Activated CD4-positive, alpha-beta memory T cell treated with anti-CD3 and anti-CD28 coated beads for 36 hours (primary cell): ENCODE results near the gene BLNK. TPM values are rescaled to one million over a fixed set of nuclear protein-coding genes. Genes with fewer than 3 reads are reported as not detected.

Experiments used
- CTCF ChIA-PET: fragments of 350-600 bp; sonication (Branson Sonifier 250); formaldehyde crosslinking; loops from one replicate; lab custom pipeline; 2021; ENCODE audit warnings: antibody characterized with exemption, inconsistent platforms; lab: Charles Lee
- POLR2A ChIA-PET: fragments of 350-600 bp; sonication (Branson Sonifier 250); formaldehyde crosslinking; loops from one replicate; lab custom pipeline; 2021; ENCODE audit warnings: antibody characterized with exemption; lab: Charles Lee
- DNase-seq: peaks from one replicate; pipeline ENCODE4 v3.0.0-alpha.2; 2020
- H3K27ac Mint-ChIP-seq: one replicate; pipeline ENCODE4 v1.8.0; 2021; ENCODE audit warnings: mixed read lengths
- H3K27me3 Mint-ChIP-seq: one replicate; pipeline ENCODE4 v1.8.0; 2021; ENCODE audit warnings: mixed read lengths
- H3K36me3 Mint-ChIP-seq: one replicate; pipeline ENCODE4 v1.8.0; 2021; ENCODE audit warnings: mixed read lengths
- H3K4me1 Mint-ChIP-seq: one replicate; pipeline ENCODE4 v1.8.0; 2021; ENCODE audit warnings: low read depth, mixed read lengths
- H3K4me3 Mint-ChIP-seq: one replicate; pipeline ENCODE4 v1.8.0; 2021; ENCODE audit warnings: mild to moderate bottlenecking, mixed read lengths
- H3K9me3 Mint-ChIP-seq: one replicate; pipeline ENCODE4 v1.8.0; 2021; ENCODE audit warnings: mixed read lengths
- intact Hi-C: fragments of 100-400 bp; cut with micrococcal nuclease; formaldehyde crosslinking; loops from one replicate; pipeline ENCODE4 v1.15.1; 2023
- total RNA-seq, 2 experiments: library from RNA; stranded (reverse); gene quantifications; one replicate each; pipeline ENCODE4 v1.2.3, GENCODE V29; 2021

BLNK gene
- total RNA-seq, 2 experiments from 2014 or later = not detected

GRCh38 chr10:96254976-96255375 lies 16.4 kb downstream of the BLNK start:
- H3K27me3 Mint-ChIP-seq = peaks cover 2% of the 10 kb centered on the region
- no peak for DNase-seq
- no peak overlapping the region for H3K27ac Mint-ChIP-seq
- intact Hi-C loops = no loop called here
- no peaks in the 10 kb centered on the region for H3K9me3 Mint-ChIP-seq
- ChIA-PET CTCF (interaction anchor here (1.5 kb wide), 1 partner anchor 25 kb away, joined by 5 read pairs; no protein-coding TSS in a partner anchor), POLR2A (no interaction called here)
- no peak overlapping the region for H3K4me3 Mint-ChIP-seq
- H3K36me3 Mint-ChIP-seq = no peaks in the 10 kb centered on the region
- H3K4me1 Mint-ChIP-seq = no peaks in the 10 kb centered on the region

- CTCF ChIA-PET = no interaction called here
- no peak overlapping the region for H3K27ac Mint-ChIP-seq
- no peaks in the 10 kb centered on the region for H3K9me3 Mint-ChIP-seq
- no peaks in the 10 kb centered on the region for H3K4me1 Mint-ChIP-seq
- H3K27me3 Mint-ChIP-seq = peaks cover 2% of the 10 kb centered on the region
- POLR2A ChIA-PET = no interaction called here
- no peak overlapping the region for H3K4me3 Mint-ChIP-seq
- H3K36me3 Mint-ChIP-seq = no peaks in the 10 kb centered on the region
- no peak for DNase-seq
- intact Hi-C loops = no loop called here
Measured at GRCh38 chr10:96252730-96253129, 18.6 kb downstream of the BLNK start.

- DNase-seq = no peak
- no peaks in the 10 kb centered on the region for H3K36me3 Mint-ChIP-seq
- intact Hi-C loops = no loop called here
- no peaks in the 10 kb centered on the region for H3K9me3 Mint-ChIP-seq
- H3K4me1 Mint-ChIP-seq = no peaks in the 10 kb centered on the region
- H3K4me3 Mint-ChIP-seq = no peak overlapping the region
- H3K27ac Mint-ChIP-seq = no peak overlapping the region
- H3K27me3 Mint-ChIP-seq = peaks cover 2% of the 10 kb centered on the region
- CTCF ChIA-PET = no interaction called here
- POLR2A ChIA-PET = no interaction called here
Measured at GRCh38 chr10:96250349-96250748, 21.0 kb downstream of the BLNK start.

DNA sequence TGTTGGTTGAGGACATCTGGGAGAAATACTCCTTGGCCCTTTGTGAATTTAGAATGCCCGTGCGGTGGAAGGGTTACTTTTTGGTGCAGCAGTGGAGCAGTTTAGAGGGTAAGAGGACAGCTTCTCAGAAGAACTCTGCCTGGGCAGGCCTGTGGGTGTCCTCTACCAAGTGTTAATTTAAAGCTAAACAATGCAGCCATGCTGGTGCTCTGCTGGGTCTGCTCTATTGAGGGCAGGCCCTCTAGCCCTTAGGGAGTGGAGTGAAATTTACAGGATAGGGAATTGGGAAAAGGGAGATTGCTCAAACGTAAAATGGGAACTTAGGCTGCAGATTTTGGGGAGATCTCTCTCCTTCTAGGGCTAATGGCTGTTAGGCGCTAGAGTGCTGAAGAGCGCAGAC lies 22.1 kb downstream of the BLNK start:
- intact Hi-C loops = no loop called here
- ChIA-PET CTCF (no interaction called here), POLR2A (no interaction called here)
- H3K27ac Mint-ChIP-seq = no peak overlapping the region
- H3K4me3 Mint-ChIP-seq = no peak overlapping the region
- H3K9me3 Mint-ChIP-seq = no peaks in the 10 kb centered on the region
- no peaks in the 10 kb centered on the region for H3K4me1 Mint-ChIP-seq
- H3K36me3 Mint-ChIP-seq = no peaks in the 10 kb centered on the region
- DNase-seq = no peak
- H3K27me3 Mint-ChIP-seq = peaks cover 2% of the 10 kb centered on the region

- CTCF ChIA-PET = no interaction called here
- Mint-ChIP-seq H3K4me3 (no peak overlapping the region), H3K27me3 (peaks cover 4% of the 10 kb centered on the region), H3K27ac (no peak overlapping the region), H3K4me1 (no peaks in the 10 kb centered on the region), H3K9me3 (no peaks in the 10 kb centered on the region), H3K36me3 (no peaks in the 10 kb centered on the region)
- DNase-seq = no peak
- POLR2A ChIA-PET = no interaction called here
- intact Hi-C loops = no loop called here
Measured at GRCh38 chr10:96244354-96244753, 27.0 kb downstream of the BLNK start.

DNA sequence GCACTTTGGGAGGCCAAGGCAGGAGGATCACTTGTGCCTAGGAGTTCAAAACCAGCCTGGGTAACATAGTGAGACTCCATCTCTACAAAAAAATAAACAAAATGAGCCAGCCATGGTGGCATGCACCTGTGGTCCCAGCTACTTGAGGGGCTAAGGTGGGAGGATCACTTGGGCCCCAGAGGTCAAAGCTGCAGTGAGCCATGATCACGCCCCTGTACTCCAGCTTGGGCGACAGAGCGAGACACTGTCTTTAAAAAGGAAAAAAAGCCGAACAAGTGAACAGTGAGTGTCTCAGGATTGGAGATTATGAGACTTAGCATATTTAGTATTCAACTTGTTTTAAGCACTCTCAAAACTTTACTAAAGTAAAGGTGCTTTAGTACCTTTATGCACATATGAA lies 28.1 kb downstream of the BLNK start:
- H3K36me3 Mint-ChIP-seq = no peaks in the 10 kb centered on the region
- intact Hi-C loops = no loop called here
- no peaks in the 10 kb centered on the region for H3K4me1 Mint-ChIP-seq
- CTCF ChIA-PET = no interaction called here
- no peaks in the 10 kb centered on the region for H3K9me3 Mint-ChIP-seq
- H3K27me3 Mint-ChIP-seq = peaks cover 4% of the 10 kb centered on the region
- H3K4me3 Mint-ChIP-seq = no peak overlapping the region
- POLR2A ChIA-PET = no interaction called here
- DNase-seq = no peak
- no peak overlapping the region for H3K27ac Mint-ChIP-seq

- no peak overlapping the region for H3K4me3 Mint-ChIP-seq
- no peak for DNase-seq
- H3K4me1 Mint-ChIP-seq = no peaks in the 10 kb centered on the region
- peaks cover 4% of the 10 kb centered on the region for H3K27me3 Mint-ChIP-seq
- no peak overlapping the region for H3K27ac Mint-ChIP-seq
- ChIA-PET POLR2A (no interaction called here), CTCF (no interaction called here)
- intact Hi-C loops = no loop called here
- H3K36me3 Mint-ChIP-seq = no peaks in the 10 kb centered on the region
- no peaks in the 10 kb centered on the region for H3K9me3 Mint-ChIP-seq
Measured at GRCh38 chr10:96242822-96243221, 28.5 kb downstream of the BLNK start.

- H3K4me1 Mint-ChIP-seq = no peaks in the 10 kb centered on the region
- no peak for DNase-seq
- ChIA-PET CTCF (interaction anchor here (2.3 kb wide), 1 partner anchor 9 kb away, joined by 14 read pairs; no protein-coding TSS in a partner anchor), POLR2A (no interaction called here)
- intact Hi-C loops = no loop called here
- no peaks in the 10 kb centered on the region for H3K9me3 Mint-ChIP-seq
- no peak overlapping the region for H3K4me3 Mint-ChIP-seq
- peaks cover 4% of the 10 kb centered on the region for H3K27me3 Mint-ChIP-seq
- no peak overlapping the region for H3K27ac Mint-ChIP-seq
- no peaks in the 10 kb centered on the region for H3K36me3 Mint-ChIP-seq
Measured at GRCh38 chr10:96238646-96239623, 32.4 kb downstream of the BLNK start.

- intact Hi-C loops = no loop called here
- Mint-ChIP-seq H3K27ac (no peak overlapping the region), H3K36me3 (no peaks in the 10 kb centered on the region), H3K9me3 (no peaks in the 10 kb centered on the region), H3K4me3 (no peak overlapping the region), H3K27me3 (no peaks in the 10 kb centered on the region), H3K4me1 (no peaks in the 10 kb centered on the region)
- DNase-seq = no peak
- CTCF ChIA-PET = interaction anchor here (2.3 kb wide), 1 partner anchor 7 kb away, joined by 14 read pairs; no protein-coding TSS in a partner anchor
- POLR2A ChIA-PET = no interaction called here
Measured at GRCh38 chr10:96236876-96237275, 34.5 kb downstream of the BLNK start.

- ChIA-PET POLR2A (no interaction called here), CTCF (no interaction called here)
- no peak for DNase-seq
- no peak overlapping the region for H3K4me3 Mint-ChIP-seq
- H3K9me3 Mint-ChIP-seq = no peaks in the 10 kb centered on the region
- intact Hi-C loops = no loop called here
- H3K27ac Mint-ChIP-seq = no peak overlapping the region
- H3K36me3 Mint-ChIP-seq = no peaks in the 10 kb centered on the region
- H3K27me3 Mint-ChIP-seq = no peaks in the 10 kb centered on the region
- no peaks in the 10 kb centered on the region for H3K4me1 Mint-ChIP-seq
Measured at GRCh38 chr10:96236090-96236478, 35.3 kb downstream of the BLNK start.

DNA sequence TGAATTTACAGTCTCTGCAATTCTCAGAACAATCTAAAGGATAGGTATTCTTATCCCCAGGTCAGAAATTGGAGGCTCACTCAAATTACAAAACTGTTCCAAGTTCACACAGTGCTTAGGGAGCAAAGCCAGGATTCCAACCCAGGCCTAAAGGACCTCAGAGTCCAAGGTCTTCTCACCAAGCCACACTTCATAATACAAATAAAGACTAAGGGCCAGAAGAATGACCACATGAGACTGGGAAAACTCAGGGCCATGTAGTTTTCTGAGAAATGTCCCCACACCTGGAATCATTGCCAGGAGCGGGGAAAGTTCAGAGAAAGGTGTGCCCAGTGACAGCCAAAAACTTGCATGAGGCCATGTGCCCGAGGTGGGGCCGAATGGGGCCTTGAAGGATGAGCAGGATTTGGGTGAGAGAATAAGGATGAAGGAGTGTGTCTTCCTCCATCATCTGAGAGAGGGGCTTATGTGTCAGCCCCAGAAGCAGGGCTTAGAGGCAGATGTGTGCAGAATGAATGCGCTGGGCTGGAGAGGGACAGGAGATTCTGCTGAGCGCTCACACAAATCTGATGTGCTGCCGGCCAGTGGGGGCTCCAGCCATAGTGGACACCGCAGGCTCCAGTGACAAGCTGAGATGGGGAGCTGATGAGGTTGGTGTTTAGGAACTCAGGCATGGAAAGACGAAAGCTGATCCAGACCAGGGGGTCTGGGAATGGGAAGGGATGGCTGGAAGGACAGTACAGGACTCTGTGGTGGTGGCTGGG lies 35.9 kb downstream of the BLNK start:
- intact Hi-C loops = no loop called here
- CTCF ChIA-PET = no interaction called here

DNA sequence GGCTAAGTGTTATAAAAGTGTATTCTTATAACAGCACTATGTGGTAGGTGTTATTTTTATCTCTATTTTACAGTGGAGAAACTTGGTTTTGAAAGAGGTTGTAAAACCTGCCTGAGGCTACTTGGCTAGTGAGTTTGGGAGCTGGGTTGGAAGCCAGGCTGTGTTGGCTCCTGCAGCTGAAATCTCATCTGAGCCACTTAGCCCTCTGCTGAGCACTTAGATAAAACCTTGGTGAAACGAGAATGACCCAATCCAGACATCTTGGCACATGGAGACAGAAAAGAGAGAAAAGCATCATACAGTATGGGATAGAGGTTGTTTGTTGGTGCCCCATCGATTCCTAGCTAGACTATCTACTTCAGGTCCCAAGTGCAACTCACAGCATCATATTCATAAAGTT lies 37.4 kb downstream of the BLNK start:
- intact Hi-C loops = no loop called here
- H3K27me3 Mint-ChIP-seq = no peaks in the 10 kb centered on the region
- H3K27ac Mint-ChIP-seq = no peak overlapping the region
- ChIA-PET POLR2A (interaction anchor here (0.5 kb wide), 1 partner anchor 84 kb away, joined by 4 read pairs; no protein-coding TSS in a partner anchor), CTCF (interaction anchor here (1.3 kb wide), 1 partner anchor 217 kb away, joined by 6 read pairs; no protein-coding TSS in a partner anchor)
- no peaks in the 10 kb centered on the region for H3K9me3 Mint-ChIP-seq
- no peaks in the 10 kb centered on the region for H3K4me1 Mint-ChIP-seq
- no peak overlapping the region for H3K4me3 Mint-ChIP-seq
- DNase-seq = no peak
- no peaks in the 10 kb centered on the region for H3K36me3 Mint-ChIP-seq

More for the DNA sequence above, 35.9 kb downstream of the BLNK start:
- POLR2A ChIA-PET = no interaction called here
- H3K9me3 Mint-ChIP-seq = no peaks in the 10 kb centered on the region
- no peak overlapping the region for H3K27ac Mint-ChIP-seq
- no peak overlapping the region for H3K4me3 Mint-ChIP-seq
- H3K4me1 Mint-ChIP-seq = no peaks in the 10 kb centered on the region
- no peak for DNase-seq
- H3K27me3 Mint-ChIP-seq = no peaks in the 10 kb centered on the region
- H3K36me3 Mint-ChIP-seq = no peaks in the 10 kb centered on the region
